Stimulated activated CD4-positive, alpha-beta T cell treated with anti-CD3 and anti-CD28 coated beads, Interleukin-2, amount 100 ng/mL, for 48 hours (primary cell): ENCODE measurements around the gene LNX2.

ENCODE experiments used
- DNase-seq, 2 donors: peaks; one replicate each; pipeline ENCODE4 v3.0.0-alpha.2; 2020

The LNX2 gene

DNA sequence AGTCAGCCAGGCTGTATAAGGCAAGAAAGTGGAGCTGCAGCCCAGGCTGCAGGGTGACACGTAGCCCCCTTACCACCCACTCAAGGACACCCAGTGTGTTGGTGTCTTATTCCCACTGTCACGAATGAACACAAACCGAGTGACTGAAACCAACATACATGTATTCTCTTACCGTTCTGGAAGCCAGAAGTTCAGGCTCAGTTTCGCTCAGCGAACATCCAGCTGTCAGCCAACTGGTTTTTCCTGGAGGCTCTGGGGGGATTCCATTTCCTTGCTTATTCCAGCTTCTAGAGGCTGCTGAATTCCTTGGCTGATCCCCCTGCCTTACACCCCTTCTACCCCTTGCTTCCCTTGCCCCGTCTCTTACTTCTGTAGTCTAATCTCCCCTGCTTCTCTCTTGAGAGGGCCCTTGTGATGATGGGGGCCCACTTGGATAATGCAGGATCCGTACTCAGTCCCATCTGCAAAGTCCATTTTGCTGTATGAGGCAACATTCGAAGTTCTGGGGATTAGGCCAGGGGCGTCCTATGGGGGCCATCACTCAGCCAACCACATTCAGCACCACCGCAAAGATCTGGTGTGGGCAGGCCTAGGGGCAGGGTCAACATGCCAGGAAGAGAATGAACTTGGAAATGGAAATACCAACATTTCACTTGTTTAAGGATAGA, 122.6 kb downstream of the LNX2 start:
- no peak for DNase-seq

DNA sequence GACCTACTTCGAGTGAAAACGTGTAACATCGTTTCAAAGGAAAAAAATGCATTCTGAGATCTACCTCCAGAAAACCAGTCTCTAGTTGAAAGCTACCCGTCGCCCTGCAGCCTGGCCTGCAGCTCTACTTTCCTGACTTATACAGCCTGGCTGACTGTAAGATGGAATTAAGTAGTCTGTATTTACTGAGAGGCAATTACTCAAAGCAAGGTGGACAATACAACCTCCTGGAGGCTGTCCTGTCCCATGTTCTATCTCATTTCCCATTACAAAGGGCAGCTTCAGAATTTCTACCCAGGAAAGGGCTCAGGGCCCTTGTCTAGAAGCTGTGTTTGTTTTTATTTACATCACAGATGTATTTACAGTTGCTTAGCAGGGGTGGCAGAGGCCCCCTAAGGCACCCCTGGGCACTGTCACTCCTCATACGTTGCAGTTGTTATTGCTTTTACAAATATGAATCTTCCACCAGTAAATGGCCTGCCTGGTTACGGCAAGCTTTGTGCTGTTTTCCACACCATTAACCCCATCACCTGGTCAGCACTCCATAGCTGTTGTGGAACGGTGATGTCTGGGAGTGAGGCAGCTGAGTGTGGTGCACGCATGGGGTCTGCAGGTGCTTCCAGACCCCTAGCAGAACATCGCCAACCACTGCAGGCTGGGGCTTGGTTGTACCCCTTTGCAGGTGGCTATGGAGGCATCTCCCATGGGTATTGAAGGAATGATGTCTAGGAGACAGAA, 123.6 kb downstream of the LNX2 start:
- DNase-seq = no peak

DNA sequence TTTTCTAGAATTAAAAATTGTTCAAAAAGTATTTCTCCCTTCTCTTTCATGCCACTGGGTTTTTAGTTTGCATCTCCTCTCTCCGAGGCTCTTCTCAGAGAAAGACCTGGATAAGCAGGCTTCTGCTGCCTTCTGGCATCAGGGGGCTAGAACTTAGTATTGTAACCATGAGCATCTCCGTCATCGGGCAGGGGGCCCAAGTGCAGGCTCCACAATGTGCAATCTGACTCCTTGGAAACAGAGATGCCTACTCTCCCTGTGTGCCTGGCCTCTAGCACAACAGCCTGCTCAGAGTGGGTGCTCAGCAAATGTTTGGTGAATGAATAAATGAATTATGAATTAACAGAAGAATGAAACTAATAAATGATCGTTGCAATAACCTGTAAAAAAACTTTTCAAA, 124.3 kb downstream of the LNX2 start:
- no peak for DNase-seq
